LNCaP clone FGC (cell line): ENCODE data around the gene CFAP251.

ENCODE experiments used
- DNase-seq: peaks from one replicate; pipeline ENCODE4 v3.0.0-alpha.2; 2011; ENCODE audit warnings: low read depth
- H3K4me3 ChIP-seq: 2 replicates; pipeline ENCODE4 v1.5.1; 2011; ENCODE audit warnings: mild to moderate bottlenecking, low read depth, low read length, control low read depth
- TF ChIP-seq, protein P1 (sequence below): IDR thresholded peaks from 2 replicates; pipeline ENCODE4 v1.5.1; 2012; ENCODE audit warnings: mild to moderate bottlenecking; ENCODE audit not compliant: control insufficient read depth, insufficient read depth; ENCODE audit errors: extremely low read depth

The CFAP251 gene

DNA sequence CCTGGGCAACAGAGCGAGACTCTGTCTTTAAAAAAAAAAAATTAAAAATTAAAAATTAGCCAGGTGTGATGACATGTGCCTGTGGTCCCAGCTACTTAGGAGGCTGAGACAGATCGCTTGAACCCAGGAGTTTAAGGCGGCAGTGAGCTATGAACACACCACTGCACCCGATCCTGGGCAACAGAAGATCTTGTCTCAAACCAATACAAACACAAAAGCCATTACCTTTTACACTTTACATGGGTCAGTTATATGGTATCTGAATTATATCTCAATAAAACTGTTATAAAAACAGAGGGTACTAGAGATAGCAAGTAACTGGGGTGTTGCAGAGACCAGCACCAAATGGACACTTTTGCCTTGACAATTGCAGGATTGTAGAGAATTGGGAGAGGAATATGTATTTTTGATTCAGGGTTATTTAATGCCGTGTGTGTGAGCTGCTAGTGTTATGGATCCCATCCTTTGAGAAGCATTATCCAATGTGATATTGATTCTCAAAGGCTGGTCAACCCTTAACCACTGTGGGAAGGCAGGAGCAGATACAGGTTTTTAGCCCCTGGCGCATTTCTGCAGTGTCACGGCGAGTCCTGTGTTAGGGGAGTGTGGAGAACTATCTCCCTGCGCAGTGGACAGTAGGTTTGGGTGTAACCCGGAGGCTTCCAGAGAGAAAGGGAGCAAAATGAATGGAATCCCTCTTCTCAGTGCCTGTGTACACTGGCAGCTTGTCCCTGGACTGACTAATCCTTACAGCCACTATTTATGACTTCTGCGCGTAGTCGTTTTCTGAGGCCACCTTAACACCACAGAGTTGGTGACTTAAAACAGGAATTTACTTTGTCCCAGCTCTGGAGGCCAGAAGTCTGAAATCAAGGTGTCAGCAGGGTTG lies 25.5 kb upstream of the CFAP251 start:
- no peak overlapping the region for H3K4me3 ChIP-seq
- TF ChIP-seq, protein P1, sequence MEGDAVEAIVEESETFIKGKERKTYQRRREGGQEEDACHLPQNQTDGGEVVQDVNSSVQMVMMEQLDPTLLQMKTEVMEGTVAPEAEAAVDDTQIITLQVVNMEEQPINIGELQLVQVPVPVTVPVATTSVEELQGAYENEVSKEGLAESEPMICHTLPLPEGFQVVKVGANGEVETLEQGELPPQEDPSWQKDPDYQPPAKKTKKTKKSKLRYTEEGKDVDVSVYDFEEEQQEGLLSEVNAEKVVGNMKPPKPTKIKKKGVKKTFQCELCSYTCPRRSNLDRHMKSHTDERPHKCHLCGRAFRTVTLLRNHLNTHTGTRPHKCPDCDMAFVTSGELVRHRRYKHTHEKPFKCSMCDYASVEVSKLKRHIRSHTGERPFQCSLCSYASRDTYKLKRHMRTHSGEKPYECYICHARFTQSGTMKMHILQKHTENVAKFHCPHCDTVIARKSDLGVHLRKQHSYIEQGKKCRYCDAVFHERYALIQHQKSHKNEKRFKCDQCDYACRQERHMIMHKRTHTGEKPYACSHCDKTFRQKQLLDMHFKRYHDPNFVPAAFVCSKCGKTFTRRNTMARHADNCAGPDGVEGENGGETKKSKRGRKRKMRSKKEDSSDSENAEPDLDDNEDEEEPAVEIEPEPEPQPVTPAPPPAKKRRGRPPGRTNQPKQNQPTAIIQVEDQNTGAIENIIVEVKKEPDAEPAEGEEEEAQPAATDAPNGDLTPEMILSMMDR, result no peak
- DNase-seq, result no peak

DNA sequence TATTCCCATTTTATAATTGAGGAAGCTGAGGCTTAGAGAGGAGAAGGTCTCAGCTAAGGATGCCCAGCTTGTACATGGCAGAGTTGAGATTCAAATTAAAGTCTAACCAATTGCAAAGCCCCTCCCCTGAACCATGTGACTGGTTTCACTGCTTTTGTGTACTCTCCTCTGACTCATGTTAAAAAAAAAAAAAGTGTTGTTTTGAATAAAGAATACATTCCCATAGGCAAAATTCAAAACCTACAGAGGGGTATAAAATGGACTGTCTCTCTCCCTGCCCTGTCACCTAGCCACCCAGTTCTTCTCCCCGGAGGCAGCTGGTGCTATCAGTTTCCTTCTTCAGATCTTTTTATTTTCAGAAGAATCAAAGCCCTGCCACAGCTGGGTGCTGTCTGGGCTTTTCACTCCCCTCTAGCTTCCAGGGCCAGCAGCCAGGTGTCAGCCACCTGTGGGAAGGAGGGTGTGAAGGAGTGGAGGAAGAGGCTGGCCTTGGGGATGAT lies 24.4 kb upstream of the CFAP251 start:
- peak; percentile 65 for DNase-seq

DNA sequence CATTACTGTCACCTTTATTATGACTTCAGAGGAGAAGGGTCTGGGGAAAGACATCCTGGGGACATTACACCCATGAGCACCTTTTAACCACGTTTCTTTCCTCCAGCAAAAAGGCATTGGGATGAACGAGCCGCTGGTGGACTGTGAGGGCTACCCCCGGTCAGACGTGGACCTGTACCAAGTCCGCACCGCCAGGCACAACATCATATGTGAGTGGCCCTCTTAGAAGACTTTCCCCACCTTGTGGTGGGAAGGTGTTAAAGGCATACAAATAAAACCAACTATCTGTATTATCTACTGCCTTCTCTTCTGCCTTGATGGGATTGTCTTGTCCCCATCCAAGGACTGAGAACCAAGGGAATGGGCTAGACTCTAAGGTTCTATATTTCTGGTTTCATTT lies 23.8 kb upstream of the CFAP251 start:
- TF ChIP-seq, protein P1, result peak; percentile 29; the same call in 1 of the 2 replicates
- H3K4me3 ChIP-seq, result no peak overlapping the region
- DNase-seq, result no peak

More for the DNA sequence above, 24.4 kb upstream of the CFAP251 start:
- H3K4me3 ChIP-seq, result no peak overlapping the region
- TF ChIP-seq, protein P1, result no peak

DNA sequence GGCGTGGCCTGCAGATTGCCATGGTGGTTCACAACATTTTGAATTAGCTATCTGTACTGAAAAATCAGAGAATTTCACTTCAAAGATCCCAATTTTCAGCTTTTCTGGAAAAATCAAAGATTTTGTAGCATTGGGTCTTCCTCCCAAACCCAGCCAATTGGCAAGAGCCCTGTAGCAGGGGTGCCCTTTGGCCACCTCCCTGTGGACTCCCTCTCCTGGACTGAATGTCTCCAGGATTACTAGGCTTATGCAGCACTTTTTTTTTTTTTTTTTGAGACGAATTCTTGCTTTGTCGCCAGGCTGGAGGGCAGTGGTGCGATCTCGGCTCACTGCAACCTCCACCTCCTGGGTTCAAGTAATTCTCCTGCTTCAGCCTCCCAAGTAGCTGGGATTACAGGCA lies 20.1 kb upstream of the CFAP251 start:
- no peak for DNase-seq
- no peak overlapping the region for H3K4me3 ChIP-seq
- TF ChIP-seq, protein P1, result no peak

DNA sequence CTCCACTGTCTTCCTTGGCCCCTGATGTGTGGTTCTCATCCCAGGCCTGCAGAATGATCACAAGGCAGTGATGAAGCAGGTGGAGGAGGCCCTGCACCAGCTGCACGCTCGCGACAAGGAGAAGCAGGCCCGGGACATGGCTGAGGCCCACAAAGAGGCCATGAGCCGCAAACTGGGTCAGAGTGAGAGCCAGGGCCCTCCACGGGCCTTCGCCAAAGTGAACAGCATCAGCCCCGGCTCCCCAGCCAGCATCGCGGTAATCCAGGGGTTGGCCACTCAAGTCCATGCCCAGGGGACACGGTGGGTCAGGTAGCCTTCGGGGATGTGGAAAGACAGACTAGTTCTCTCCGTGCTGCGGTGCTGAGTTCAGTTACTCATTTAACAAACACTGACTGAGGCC lies 18.8 kb upstream of the CFAP251 start:
- no peak for DNase-seq
- TF ChIP-seq, protein P1, result no peak
- no peak overlapping the region for H3K4me3 ChIP-seq

DNA sequence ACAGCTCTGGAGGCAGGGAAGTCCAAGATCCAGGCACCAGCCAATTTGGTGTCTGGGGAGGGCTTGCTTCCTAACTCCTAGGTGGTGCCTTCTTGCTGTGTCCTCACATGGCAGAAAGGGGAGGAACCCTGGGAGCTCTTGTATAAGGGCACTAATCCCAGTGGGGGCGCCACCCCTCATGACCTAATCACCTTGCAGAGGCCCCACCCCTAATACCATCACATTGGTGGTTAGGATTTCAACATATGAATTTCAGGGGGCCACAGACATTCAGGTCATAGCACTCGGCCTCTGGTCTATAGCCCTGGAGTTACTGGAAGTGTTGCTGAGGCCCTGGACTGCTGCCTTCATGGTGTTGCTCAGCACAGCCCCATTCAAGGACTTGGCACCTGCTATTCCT lies 15.2 kb upstream of the CFAP251 start:
- TF ChIP-seq, protein P1, result no peak
- no peak for DNase-seq
- no peak overlapping the region for H3K4me3 ChIP-seq

DNA sequence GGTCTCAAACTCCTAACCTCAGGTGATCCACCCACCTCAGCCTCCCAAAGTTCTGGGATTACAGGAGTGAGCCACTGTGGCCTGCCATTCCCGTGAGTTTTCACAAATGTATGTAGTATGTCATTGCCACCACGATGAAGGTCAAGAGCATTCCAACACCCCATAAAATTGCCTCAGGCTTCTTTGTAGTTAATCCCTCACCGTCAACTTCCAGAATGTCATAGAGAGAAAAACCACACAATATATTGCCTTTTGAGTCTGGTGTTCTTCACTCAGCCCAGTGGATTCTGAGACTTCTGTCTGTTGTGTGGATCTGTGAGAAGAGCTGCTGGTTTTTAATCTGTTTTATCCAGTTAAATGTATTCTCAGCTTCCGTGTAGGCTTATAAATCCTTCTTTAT lies 12.6 kb upstream of the CFAP251 start:
- TF ChIP-seq, protein P1, result no peak
- DNase-seq, result no peak
- no peak overlapping the region for H3K4me3 ChIP-seq
